22Rv1 (cell line): ENCODE measurements around the gene NAGK.

Experiments
- CTCF ChIP-seq: fragments of 450-650 bp; IDR thresholded peaks from 2 replicates; pipeline ENCODE4 v1.5.1; 2017; ENCODE audit warnings: mild to moderate bottlenecking
- ZFX ChIP-seq: fragments of 450-650 bp; IDR thresholded peaks from 2 replicates; pipeline ENCODE4 v1.6.1; 2017; ENCODE audit warnings: antibody characterized with exemption, borderline replicate concordance

- TF ChIP-seq CTCF (no peak), ZFX (no peak)
Observed at GRCh38 chr2:71071681-71072398, 3.4 kb downstream of the NAGK start.
